ENCODE data around the gene GLT8D1. TPM values are rescaled to one million over a fixed set of nuclear protein-coding genes. Genes with fewer than 3 reads are reported as not detected.

Gene GLT8D1
- total RNA-seq, 1 donor from 2014 or later: 46.4 TPM

- Mint-ChIP-seq H3K27me3 (ENCODE audit: unreplicated experiment) (peaks cover 4% of the 10 kb centered on the region), H3K36me3 (ENCODE audit: unreplicated experiment) (peaks cover 37% of the 10 kb centered on the region), H3K4me1 (ENCODE audit: low read depth, unreplicated experiment) (no peaks in the 10 kb centered on the region), H3K4me3 (ENCODE audit: unreplicated experiment) (no peak overlapping the region), H3K27ac (ENCODE audit: unreplicated experiment) (no peak overlapping the region), H3K9me3 (ENCODE audit: unreplicated experiment) (peaks cover 5% of the 10 kb centered on the region)
- DNase-seq: no peak
- TF ChIP-seq, protein P1, sequence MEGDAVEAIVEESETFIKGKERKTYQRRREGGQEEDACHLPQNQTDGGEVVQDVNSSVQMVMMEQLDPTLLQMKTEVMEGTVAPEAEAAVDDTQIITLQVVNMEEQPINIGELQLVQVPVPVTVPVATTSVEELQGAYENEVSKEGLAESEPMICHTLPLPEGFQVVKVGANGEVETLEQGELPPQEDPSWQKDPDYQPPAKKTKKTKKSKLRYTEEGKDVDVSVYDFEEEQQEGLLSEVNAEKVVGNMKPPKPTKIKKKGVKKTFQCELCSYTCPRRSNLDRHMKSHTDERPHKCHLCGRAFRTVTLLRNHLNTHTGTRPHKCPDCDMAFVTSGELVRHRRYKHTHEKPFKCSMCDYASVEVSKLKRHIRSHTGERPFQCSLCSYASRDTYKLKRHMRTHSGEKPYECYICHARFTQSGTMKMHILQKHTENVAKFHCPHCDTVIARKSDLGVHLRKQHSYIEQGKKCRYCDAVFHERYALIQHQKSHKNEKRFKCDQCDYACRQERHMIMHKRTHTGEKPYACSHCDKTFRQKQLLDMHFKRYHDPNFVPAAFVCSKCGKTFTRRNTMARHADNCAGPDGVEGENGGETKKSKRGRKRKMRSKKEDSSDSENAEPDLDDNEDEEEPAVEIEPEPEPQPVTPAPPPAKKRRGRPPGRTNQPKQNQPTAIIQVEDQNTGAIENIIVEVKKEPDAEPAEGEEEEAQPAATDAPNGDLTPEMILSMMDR (IDR thresholded peaks at IDR 0.05; ENCODE audit: partially characterized antibody, unreplicated experiment): no peak
Measured at GRCh38 chr3:52721002-52721729, 15.6 kb upstream of the GLT8D1 start.

GRCh38 chr3:52719618-52720017, 14.0 kb upstream of the GLT8D1 start:
- H3K9me3 Mint-ChIP-seq (ENCODE audit: unreplicated experiment): peaks cover 5% of the 10 kb centered on the region
- H3K4me3 Mint-ChIP-seq (ENCODE audit: unreplicated experiment): no peak overlapping the region
- H3K4me1 Mint-ChIP-seq (ENCODE audit: low read depth, unreplicated experiment): no peaks in the 10 kb centered on the region
- peaks cover 32% of the 10 kb centered on the region for H3K36me3 Mint-ChIP-seq (ENCODE audit: unreplicated experiment)
- TF ChIP-seq, protein P1 (IDR thresholded peaks at IDR 0.05; ENCODE audit: partially characterized antibody, unreplicated experiment): no peak
- H3K27me3 Mint-ChIP-seq (ENCODE audit: unreplicated experiment): peaks cover 4% of the 10 kb centered on the region
- H3K27ac Mint-ChIP-seq (ENCODE audit: unreplicated experiment): no peak overlapping the region
- DNase-seq: no peak

DNA sequence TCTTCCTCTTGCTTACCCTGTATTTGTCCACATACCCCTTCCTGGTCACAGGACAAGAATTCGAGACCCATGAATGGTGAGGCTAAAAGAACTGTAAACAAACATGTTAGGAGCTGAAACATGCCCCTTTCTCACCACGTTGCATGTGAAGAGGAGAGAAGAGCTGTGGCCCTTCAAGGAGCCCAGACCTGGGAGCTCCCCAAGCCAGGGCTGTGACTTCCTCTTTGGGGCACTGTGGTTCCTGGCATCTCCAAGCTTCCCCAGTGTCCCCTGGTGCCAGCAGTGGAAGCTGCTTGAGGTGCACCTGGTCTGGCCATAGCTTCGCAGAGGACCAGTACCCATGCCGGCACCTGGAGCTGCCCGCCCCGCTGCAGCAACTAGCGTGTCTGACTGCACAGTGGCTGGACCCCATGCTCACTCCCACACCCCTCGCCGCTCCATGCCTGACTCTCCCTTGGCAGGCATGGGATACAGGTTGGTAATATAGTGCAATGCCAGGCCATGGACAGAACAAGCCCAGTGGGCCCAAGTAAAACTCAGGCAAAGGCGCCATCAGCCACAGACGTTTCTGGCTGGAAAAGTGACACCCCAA, 10.2 kb upstream of the GLT8D1 start:
- no peak overlapping the region for H3K27ac Mint-ChIP-seq (ENCODE audit: unreplicated experiment)
- no peak for DNase-seq
- H3K4me3 Mint-ChIP-seq (ENCODE audit: unreplicated experiment): no peak overlapping the region
- H3K36me3 Mint-ChIP-seq (ENCODE audit: unreplicated experiment): peaks cover 22% of the 10 kb centered on the region
- TF ChIP-seq, protein P1 (IDR thresholded peaks at IDR 0.05; ENCODE audit: partially characterized antibody, unreplicated experiment): no peak
- H3K9me3 Mint-ChIP-seq (ENCODE audit: unreplicated experiment): peaks cover 10% of the 10 kb centered on the region
- peaks cover 4% of the 10 kb centered on the region for H3K27me3 Mint-ChIP-seq (ENCODE audit: unreplicated experiment)
- peaks cover 2% of the 10 kb centered on the region for H3K4me1 Mint-ChIP-seq (ENCODE audit: low read depth, unreplicated experiment)

DNA sequence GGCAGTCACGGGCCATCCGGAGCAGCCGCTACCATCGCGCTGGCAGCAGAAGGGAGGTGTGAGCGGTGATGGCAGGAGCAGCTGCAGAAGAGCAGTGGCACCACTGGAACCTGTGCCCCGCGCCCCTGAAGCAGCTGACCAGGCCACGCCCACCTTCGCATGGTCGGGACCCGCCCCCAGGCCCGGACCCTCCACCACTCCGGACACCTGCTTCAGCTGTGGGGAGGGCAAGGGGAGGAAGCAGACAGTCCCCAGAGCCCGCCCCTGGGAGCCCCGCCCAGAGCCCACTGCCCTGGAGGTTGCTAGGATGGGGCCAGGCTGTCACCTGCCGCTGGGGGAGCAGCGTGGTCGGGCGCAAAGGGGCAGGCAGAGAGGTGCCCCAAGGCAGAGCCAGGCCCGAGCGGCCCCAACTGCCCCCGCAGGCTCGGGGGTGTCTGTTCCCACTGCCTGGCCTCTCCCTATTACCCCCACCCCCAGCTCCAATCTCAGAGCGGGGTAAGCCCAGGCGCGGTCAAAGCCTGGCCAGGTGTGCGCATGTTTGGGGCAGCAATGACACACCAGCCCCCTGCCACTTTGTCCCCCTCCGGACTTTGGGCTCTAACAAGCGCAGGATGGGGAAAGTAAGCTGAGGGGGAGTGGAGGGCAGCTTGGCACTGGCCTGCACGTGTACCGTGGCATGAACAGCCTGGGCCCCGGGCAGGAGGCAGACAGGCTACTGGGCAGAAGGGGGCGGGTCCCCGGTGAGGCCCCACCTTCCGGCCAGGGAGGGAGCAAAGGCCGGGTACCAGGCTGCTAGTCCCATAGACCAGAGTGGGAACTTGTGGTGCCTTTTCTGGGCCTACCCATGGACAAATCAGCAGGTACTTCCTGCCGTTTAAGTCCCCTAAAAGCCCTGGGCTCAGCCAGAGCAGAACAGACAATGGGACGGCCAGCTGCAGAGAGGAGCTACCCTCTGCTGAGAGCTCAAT, 9.0 kb upstream of the GLT8D1 start:
- Mint-ChIP-seq H3K27me3 (ENCODE audit: unreplicated experiment) (peaks cover 4% of the 10 kb centered on the region), H3K4me1 (ENCODE audit: low read depth, unreplicated experiment) (peaks cover 2% of the 10 kb centered on the region), H3K9me3 (ENCODE audit: unreplicated experiment) (peaks cover 8% of the 10 kb centered on the region), H3K36me3 (ENCODE audit: unreplicated experiment) (peaks cover 11% of the 10 kb centered on the region), H3K4me3 (ENCODE audit: unreplicated experiment) (no peak overlapping the region), H3K27ac (ENCODE audit: unreplicated experiment) (no peak overlapping the region)
- DNase-seq: peak; percentile 58
- TF ChIP-seq, protein P1 (IDR thresholded peaks at IDR 0.05; ENCODE audit: partially characterized antibody, unreplicated experiment): no peak
